B cell (primary cell): ENCODE measurements around the gene TMEM132A. TPM values are rescaled to one million over a fixed set of nuclear protein-coding genes. Genes with fewer than 3 reads are reported as not detected.

Experiments
- ATAC-seq: fragments of 200-7000 bp; cut with Tn5 transposase; one replicate; pipeline ENCODE4 v1.10.0; 2021; ENCODE audit warnings: low read depth, mild to moderate bottlenecking, moderate number of reproducible peaks, moderate library complexity
- CTCF ChIA-PET: fragments of 350-600 bp; sonication (Branson Sonifier 250); formaldehyde crosslinking; loops from one replicate; lab custom pipeline; 2021; ENCODE audit warnings: antibody characterized with exemption, inconsistent platforms; lab: Charles Lee
- POLR2A ChIA-PET: fragments of 350-600 bp; sonication (Branson Sonifier 250); formaldehyde crosslinking; loops from one replicate; lab custom pipeline; 2021; ENCODE audit warnings: antibody characterized with exemption; lab: Charles Lee
- DNase-seq: peaks from one replicate; pipeline ENCODE4 v3.0.0; 2013
- H2AFZ ChIP-seq: 2 replicates; pipeline ENCODE4 v1.6.1; 2012; ENCODE audit warnings: mild to moderate bottlenecking, low read depth, low read length; ENCODE audit not compliant: insufficient read depth, poor library complexity, severe bottlenecking
- H3K27ac ChIP-seq, 2 donors: 1 replicate in 1 of 2; 2 replicates in 1 of 2; pipeline ENCODE4 v1.5.1; 2012 to 2013; ENCODE audit warnings: low read length in 2 of 2, mild to moderate bottlenecking in 2 of 2, moderate library complexity in 1 of 2
- H3K27me3 ChIP-seq, 4 experiments: fragments of 200-600 bp in 1 of 4; sonication (generic) in 1 of 4; replicated peaks in 1 of 4; 1 replicate in 2 of 4; 2 replicates in 2 of 4; pipeline versions ENCODE4 v1.6.1 to v1.7.0; 2013 to 2016; ENCODE audit warnings: low read length in 3 of 4, mild to moderate bottlenecking in 2 of 4, mixed read lengths in 1 of 4, moderate library complexity in 1 of 4; ENCODE audit not compliant: insufficient read depth in 4 of 4, control insufficient read depth in 3 of 4; ENCODE audit errors: control extremely low read depth in 1 of 4
- H3K36me3 ChIP-seq, 2 experiments: replicated peaks in 1 of 2; 1 replicate in 1 of 2; 2 replicates in 1 of 2; pipeline versions ENCODE4 v1.6.1 to v1.7.1; 2013; ENCODE audit warnings: low read length in 1 of 2; ENCODE audit not compliant: insufficient read depth in 2 of 2, control insufficient read depth in 1 of 2; ENCODE audit errors: control extremely low read depth in 1 of 2, extremely low read depth in 1 of 2
- H3K4me1 ChIP-seq, 2 donors: fragments of 200-600 bp in 1 of 2; sonication (generic) in 1 of 2; 1 replicate in 1 of 2; 2 replicates in 1 of 2; pipeline versions ENCODE4 v1.5.1 to v1.6.1; 2013 to 2017; ENCODE audit warnings: low read length in 2 of 2; ENCODE audit not compliant: control insufficient read depth in 2 of 2, insufficient read depth in 2 of 2
- H3K4me2 ChIP-seq: replicated peaks from 2 replicates; pipeline ENCODE3; 2012; ENCODE audit warnings: mild to moderate bottlenecking, low read depth, low read length; ENCODE audit not compliant: poor library complexity, severe bottlenecking
- H3K4me3 ChIP-seq, 5 experiments: fragments of 200-600 bp in 1 of 5; sonication (generic) in 1 of 5; 1 replicate in 3 of 5; 2 replicates in 2 of 5; pipeline versions ENCODE4 v1.5.1 to v1.7.0; 2011 to 2016; ENCODE audit warnings: low read length in 4 of 5, mild to moderate bottlenecking in 4 of 5, low read depth in 2 of 5, control low read depth in 1 of 5, moderate library complexity in 1 of 5; ENCODE audit not compliant: insufficient read depth in 1 of 5; ENCODE audit errors: control extremely low read depth in 1 of 5, extremely low read depth in 1 of 5
- H3K79me2 ChIP-seq: fragments of 200-600 bp; sonication (generic); one replicate; pipeline ENCODE4 v1.6.0; 2016; ENCODE audit warnings: low read length; ENCODE audit not compliant: control insufficient read depth, insufficient read depth
- H3K9ac ChIP-seq: fragments of 200-600 bp; sonication (generic); 2 replicates; pipeline ENCODE4 v1.6.1; 2017; ENCODE audit warnings: mild to moderate bottlenecking, low read length, moderate library complexity
- H3K9me3 ChIP-seq, 3 donors: one replicate each; pipeline versions ENCODE4 v1.6.1 to v1.7.1; 2013; ENCODE audit warnings: low read length in 2 of 3; ENCODE audit not compliant: control insufficient read depth in 2 of 3, insufficient read depth in 1 of 3; ENCODE audit errors: control extremely low read depth in 1 of 3
- H4K20me1 ChIP-seq: 2 replicates; pipeline ENCODE4 v1.6.0; 2012; ENCODE audit warnings: mild to moderate bottlenecking, low read length; ENCODE audit not compliant: insufficient read depth, control insufficient read depth, poor library complexity, severe bottlenecking
- H3K27ac Mint-ChIP-seq: one replicate; pipeline ENCODE4 v1.8.0; 2021; ENCODE audit warnings: mixed read lengths
- H3K27me3 Mint-ChIP-seq: one replicate; pipeline ENCODE4 v1.8.0; 2021; ENCODE audit warnings: mixed read lengths
- H3K4me1 Mint-ChIP-seq: one replicate; pipeline ENCODE4 v1.8.0; 2021; ENCODE audit warnings: mixed read lengths
- H3K4me3 Mint-ChIP-seq: one replicate; pipeline ENCODE4 v1.8.0; 2021; ENCODE audit warnings: mixed read lengths
- H3K9me3 Mint-ChIP-seq: one replicate; pipeline ENCODE4 v1.8.0; 2022; ENCODE audit warnings: mixed read lengths; ENCODE audit not compliant: insufficient read depth
- CTCF ChIP-seq: fragments of 200-600 bp; IDR thresholded peaks from one replicate; pipeline ENCODE4 v1.8.0; 2022; ENCODE audit warnings: antibody characterized with exemption, mild to moderate bottlenecking
- EZH2 ChIP-seq: IDR thresholded peaks from 2 replicates; pipeline ENCODE4 v1.6.1; 2012; ENCODE audit warnings: borderline replicate concordance, low read depth, mild to moderate bottlenecking, moderate library complexity, low read length; ENCODE audit not compliant: insufficient read depth, poor library complexity, severe bottlenecking
- WGBS: methylation state at CpG from one replicate; pipeline ENCODE4 v1.1.5; 2013; ENCODE audit warnings: missing lambda C conversion rate; ENCODE audit not compliant: insufficient coverage; 5-methylcytosine and 5-hydroxymethylcytosine counted together
- intact Hi-C: fragments of 100-400 bp; cut with micrococcal nuclease; formaldehyde crosslinking; loops from one replicate; pipeline ENCODE4 v1.10.0; 2022
- polyA plus RNA-seq: library from polyadenylated mRNA; depleted of rRNA; stranded (reverse); fragments of >200 nt; gene quantifications from 2 replicates; pipeline ENCODE4 v1.2.3, GENCODE V29; 2012
- total RNA-seq, 2 donors: library from RNA; stranded (reverse); fragments of 120-200 nt in 1 of 2; gene quantifications; 1 replicate in 1 of 2; 2 replicates in 1 of 2; pipeline versions ENCODE4 v1.2.3 to v1.2.4, GENCODE V29; 2013 to 2022

Gene TMEM132A
- total and polyA plus RNA-seq, 2 donors (not counting 1 experiment from before 2014, with no cell fraction given): 1.2 to 11.3 TPM

DNA sequence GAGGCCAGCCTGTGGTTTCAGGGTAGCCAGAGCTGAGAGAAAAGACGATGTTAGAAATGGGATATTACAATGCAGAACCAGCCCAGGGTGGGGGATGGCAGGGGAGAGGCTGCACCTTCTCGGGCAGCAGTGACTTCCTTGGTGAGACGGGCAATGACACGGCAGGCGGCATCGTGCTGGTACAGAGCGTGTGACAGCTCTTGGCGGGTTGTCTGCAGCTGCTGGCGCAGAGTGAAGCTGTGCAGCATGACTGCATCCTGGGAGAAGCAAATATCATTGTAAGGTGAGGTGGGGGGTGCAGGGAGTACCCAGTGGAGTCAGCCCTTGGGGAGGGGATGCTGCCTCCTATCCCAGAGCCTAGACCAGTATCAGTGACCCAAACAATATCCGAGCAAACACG is 21.6 kb upstream of the TMEM132A start:
- Histone ChIP-seq H3K36me3 (peaks cover 3 to 61% of the 10 kb centered on the region in 2 experiments), H3K79me2 (peaks cover 53% of the 10 kb centered on the region), H3K4me3 (no peak overlapping the region), H3K4me1 (peaks cover 23 to 24% of the 10 kb centered on the region in 2 donors), H3K9me3 (no peaks in the 10 kb centered on the region), H3K9ac (no peak overlapping the region), H4K20me1 (peaks cover 52% of the 10 kb centered on the region), H3K27me3 (no peaks in the 10 kb centered on the region), H2AFZ (no peak overlapping the region), H3K27ac (no peak overlapping the region), H3K4me2 (no peak overlapping the region)
- ChIA-PET POLR2A (no interaction called here), CTCF (interaction anchor here (0.9 to 10.2 kb wide), 5 partner anchors 14 to 72 kb away, joined by 3 to 129 read pairs (median 12); partner anchors contain the start of gene TMEM109)
- no peaks in the 10 kb centered on the region for H3K9me3 Mint-ChIP-seq
- H3K4me1 Mint-ChIP-seq: peaks cover 34% of the 10 kb centered on the region
- DNase-seq: no peak
- no peaks in the 10 kb centered on the region for H3K27me3 Mint-ChIP-seq
- peak overlapping the region; percentile 46 for H3K27ac Mint-ChIP-seq
- intact Hi-C loops: no loop called here
- 95% methylated on average over 11 of the region's 11 CpGs for whole genome bisulfite sequencing
- ATAC-seq: no peak
- H3K4me3 Mint-ChIP-seq: no peak overlapping the region
- no peak for TF ChIP-seq CTCF
- no peak for TF ChIP-seq EZH2

GRCh38 chr11:60905047-60905446 is 19.2 kb upstream of the TMEM132A start:
- POLR2A ChIA-PET: interaction anchor here (0.7 kb wide), 1 partner anchor 138 kb away, joined by 3 read pairs; no protein-coding TSS in a partner anchor
- no peak for ATAC-seq
- H4K20me1 ChIP-seq: peaks cover 41% of the 10 kb centered on the region
- H2AFZ ChIP-seq: peak overlapping the region; percentile 89
- peak overlapping the region; percentile 97 for H3K27ac Mint-ChIP-seq
- intact Hi-C loops: no loop called here
- CTCF ChIA-PET: interaction anchor here (0.9 to 10.2 kb wide), 4 partner anchors 11 to 283 kb away, joined by 3 to 129 read pairs (median 8); partner anchors contain the start of gene TMEM109
- H3K4me2 ChIP-seq: peak overlapping the region; percentile 94
- no peaks in the 10 kb centered on the region for H3K27me3 ChIP-seq
- H3K27ac ChIP-seq: peak overlapping the region in 1 of 2 donors; percentile 80
- peak overlapping the region; percentile 89 for H3K9ac ChIP-seq
- peaks cover 2 to 38% of the 10 kb centered on the region in 2 experiments for H3K36me3 ChIP-seq
- TF ChIP-seq CTCF: no peak
- TF ChIP-seq EZH2: no peak
- H3K79me2 ChIP-seq: peaks cover 40% of the 10 kb centered on the region
- H3K27me3 Mint-ChIP-seq: no peaks in the 10 kb centered on the region
- H3K9me3 Mint-ChIP-seq: no peaks in the 10 kb centered on the region
- no peaks in the 10 kb centered on the region for H3K9me3 ChIP-seq
- H3K4me3 ChIP-seq: peak overlapping the region in 3 of 5 experiments; percentile 72 to 98 (median 81)
- H3K4me1 ChIP-seq: peaks cover 34 to 38% of the 10 kb centered on the region in 2 donors
- DNase-seq: no peak
- peaks cover 53% of the 10 kb centered on the region for H3K4me1 Mint-ChIP-seq
- WGBS: 94% methylated on average over 2 of the region's 6 CpGs
- H3K4me3 Mint-ChIP-seq: peak overlapping the region; percentile 92
